ENCODE data around the gene VSTM2B. TPM values are rescaled to one million over a fixed set of nuclear protein-coding genes. Genes with fewer than 3 reads are reported as not detected.

The VSTM2B gene
- polyA plus RNA-seq, 1 of the 3 experiments (the other 2 are of a cell fraction), result not detected

DNA sequence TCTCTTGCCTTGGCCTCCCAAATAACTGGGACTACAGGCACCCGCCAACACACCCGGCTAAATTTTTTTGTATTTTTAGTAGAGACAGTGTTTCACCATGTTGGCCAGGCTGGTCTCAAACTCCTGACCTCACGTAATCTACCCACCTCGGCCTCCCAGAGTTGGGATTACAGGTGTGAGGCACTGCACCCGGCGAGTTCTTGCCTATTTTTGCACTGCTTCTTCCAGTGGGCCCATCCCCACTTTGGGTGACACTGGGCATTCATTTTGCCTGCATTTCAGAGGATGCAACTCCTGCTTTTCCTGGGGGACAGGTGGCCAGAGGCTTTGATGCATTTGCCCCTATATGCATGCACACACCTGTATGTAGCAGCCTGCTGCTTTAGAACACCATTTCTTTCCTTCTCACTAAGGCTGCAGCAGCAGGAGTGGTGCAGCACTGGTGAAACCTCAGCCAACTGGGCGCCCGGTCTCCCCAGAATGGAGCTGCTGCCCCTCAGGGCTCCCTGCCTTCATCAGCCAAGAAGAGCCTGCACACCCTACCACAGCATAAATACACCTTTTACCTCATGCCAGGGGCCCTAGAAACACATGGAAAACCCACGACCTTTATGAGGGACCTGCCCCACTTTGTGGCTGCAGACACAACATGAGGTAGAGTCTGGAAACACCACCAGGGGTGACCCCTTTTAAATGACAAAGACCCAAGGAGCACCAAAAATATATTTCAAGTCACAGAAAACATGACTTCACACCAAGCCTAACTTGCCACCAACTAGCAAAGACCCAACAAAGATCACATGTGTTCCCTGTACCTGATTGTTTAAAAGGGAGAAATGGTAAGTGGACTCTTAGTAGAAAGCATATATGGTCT is 43.5 kb downstream of the VSTM2B start (continued):
- TF ChIP-seq ZBTB33 (IDR thresholded peaks at IDR 0.05; ENCODE audit: borderline replicate concordance, low read depth), result no peak
- no peak for TF ChIP-seq GABPA (IDR thresholded peaks at IDR 0.05; ENCODE audit: low read depth)
- TF ChIP-seq EZH2phosphoT487 (IDR thresholded peaks at IDR 0.05; ENCODE audit: borderline replicate concordance, low read depth), result no peak
- TF ChIP-seq FOSL2 (IDR thresholded peaks at IDR 0.05; ENCODE audit: borderline replicate concordance, low read depth), result no peak
- no peak for TF ChIP-seq JUND (IDR thresholded peaks at IDR 0.05)
- no peak for TF ChIP-seq TAF1 (IDR thresholded peaks at IDR 0.05; ENCODE audit: borderline replicate concordance, low read depth, low read length)
- TF ChIP-seq TEAD4 (IDR thresholded peaks at IDR 0.05; ENCODE audit: borderline replicate concordance, insufficient read depth), result no peak

- no peak overlapping the region for H3K27ac ChIP-seq (ENCODE audit: low read depth in 2 of 2, low read length in 1 of 2)
- H3K9me2 ChIP-seq, result no peaks in the 10 kb centered on the region
- 0% methylated on average over 6 of the region's 6 CpGs for WGBS (ENCODE audit: low lambda C conversion rate)
- no peak overlapping the region for H3K4me2 ChIP-seq
- H4K20me1 ChIP-seq (ENCODE audit: insufficient read depth), result no peaks in the 10 kb centered on the region
- ChIA-PET CTCF (no interaction called here), POLR2A (no interaction called here)
- H3K79me2 ChIP-seq (ENCODE audit: insufficient read depth), result no peaks in the 10 kb centered on the region
- H3K9ac ChIP-seq, result no peak overlapping the region
- H3K9me3 ChIP-seq, result no peaks in the 10 kb centered on the region
- H2AFZ ChIP-seq (ENCODE audit: low read depth), result no peak overlapping the region
- no peaks in the 10 kb centered on the region for H3K36me3 ChIP-seq (replicated peaks in 1 of 2; ENCODE audit: control insufficient read depth in 1 of 2, insufficient read depth in 2 of 2, low read length in 1 of 2)
- no peaks in the 10 kb centered on the region for H3F3A ChIP-seq (replicated peaks; ENCODE audit: insufficient read depth)
- no peak for DNase-seq
- TF ChIP-seq EZH2phosphoT487 (IDR thresholded peaks at IDR 0.05; ENCODE audit: borderline replicate concordance, low read depth) (no peak), SMC3 (IDR thresholded peaks at IDR 0.05; ENCODE audit: low read depth, low read length) (no peak), EP300 (IDR thresholded peaks at IDR 0.05; ENCODE audit: borderline replicate concordance in 1 of 2, low read depth in 1 of 2, low read length in 1 of 2) (no peak), CTCF (IDR thresholded peaks at IDR 0.05) (no peak), MXI1 (IDR thresholded peaks at IDR 0.05; ENCODE audit: low read depth, low read length) (no peak), TEAD4 (IDR thresholded peaks at IDR 0.05; ENCODE audit: borderline replicate concordance, insufficient read depth) (no peak), POLR2AphosphoS5 (IDR thresholded peaks at IDR 0.05; ENCODE audit: low read depth, low read length) (no peak)
- no peaks in the 10 kb centered on the region for H3K4me1 ChIP-seq (ENCODE audit: control insufficient read depth in 1 of 2, insufficient read depth in 2 of 2, low read depth in 1 of 2, low read length in 1 of 2)
- H3K27me3 ChIP-seq (ENCODE audit: insufficient read depth), result peaks cover 48% of the 10 kb centered on the region; the same call in 1 of the 2 replicates
- H3K4me3 ChIP-seq (ENCODE audit: low read depth in 2 of 2, low read length in 1 of 2), result no peak overlapping the region
Measured at GRCh38 chr19:29571181-29571580, 45.4 kb downstream of the VSTM2B start.
